Left renal cortex interstitium (tissue), 4 donors: ENCODE results near the gene BTF3L4. TPM values are rescaled to one million over a fixed set of nuclear protein-coding genes. Genes with fewer than 3 reads are reported as not detected.

ENCODE experiments used
- DNase-seq, 4 donors: peaks; one replicate each; pipeline ENCODE4 v3.0.0-alpha.2; 2013; ENCODE audit warnings: low read depth in 4 of 4, low spot score in 2 of 4, missing footprints in 1 of 4
- polyA plus RNA-seq, 4 donors: library from polyadenylated mRNA; unstranded; fragments of 120-200 nt; gene quantifications; one replicate each; pipeline ENCODE4 v1.2.1, GENCODE V29; 2013; ENCODE audit not compliant: insufficient read length in 4 of 4

Gene BTF3L4
- polyA plus RNA-seq, 4 donors: 75.0 to 90.3 (median 80.1) TPM

GRCh38 chr1:52122384-52122783, 66.3 kb downstream of the BTF3L4 start:
- DNase-seq: no peak

DNA sequence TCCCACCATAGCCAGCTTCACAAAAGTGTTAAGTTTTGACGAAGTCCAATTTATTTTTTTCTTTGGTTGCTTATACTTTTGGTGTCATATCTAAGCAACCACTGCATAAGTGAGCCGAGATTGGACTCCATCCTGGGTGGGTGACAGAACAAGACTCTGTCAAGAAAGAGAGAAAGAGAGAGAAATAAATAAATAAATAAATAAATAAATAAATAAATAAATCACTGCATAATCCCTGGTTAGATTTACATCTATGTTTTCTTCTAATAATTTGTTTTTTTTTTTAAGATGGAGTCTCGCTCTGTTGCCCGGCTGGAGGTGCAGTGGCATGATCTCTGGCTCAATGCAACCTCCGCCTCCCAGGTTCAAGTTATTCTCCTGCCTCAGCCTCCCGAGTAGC, 67.5 kb downstream of the BTF3L4 start:
- no peak for DNase-seq

GRCh38 chr1:52125736-52126359, 69.8 kb downstream of the BTF3L4 start:
- no peak for DNase-seq

DNA sequence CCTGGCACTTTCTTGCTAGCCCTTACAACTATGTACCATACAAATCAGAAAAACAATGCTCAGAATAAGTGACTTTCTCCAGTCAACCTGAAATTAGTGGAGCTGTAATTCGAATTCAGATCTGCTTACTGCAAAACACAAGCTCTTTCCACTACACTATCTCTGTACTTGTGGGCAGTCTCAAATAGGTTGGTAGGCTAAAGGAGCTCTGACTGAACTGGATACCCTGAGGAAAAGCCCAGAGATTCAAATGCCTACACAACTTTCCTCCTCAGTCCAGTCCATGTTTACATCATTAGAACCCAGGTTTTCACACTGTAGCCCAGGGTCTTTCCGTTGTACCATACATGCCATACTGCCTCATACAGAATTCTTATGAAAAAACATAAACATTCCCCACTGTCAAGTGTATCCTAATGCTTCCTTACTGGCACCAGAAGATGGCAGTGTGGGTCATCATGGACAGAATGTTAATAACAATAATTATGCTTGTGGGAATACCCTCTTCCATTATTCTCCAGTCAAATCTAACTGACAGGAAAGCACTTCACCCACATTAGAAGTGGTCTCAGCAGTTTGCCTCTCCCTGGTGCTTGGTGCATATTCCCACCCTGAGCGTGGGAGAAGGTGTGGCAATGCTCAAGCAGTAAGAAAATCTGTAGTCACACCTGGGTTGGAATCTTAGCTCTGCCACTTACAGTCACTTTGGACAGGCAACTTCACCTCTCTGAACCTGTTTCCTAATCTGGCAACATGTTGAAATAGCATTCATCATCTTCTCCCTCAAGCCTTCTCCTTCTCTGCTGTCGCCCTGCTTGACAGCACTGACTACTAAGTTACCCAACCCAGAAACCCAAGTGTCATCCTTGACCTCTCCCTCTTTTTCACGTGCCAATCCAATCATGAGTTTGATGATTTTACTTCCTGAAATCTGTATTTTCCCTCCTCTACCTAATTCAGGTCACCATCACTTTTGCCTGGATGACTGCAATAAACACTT, 71.4 kb downstream of the BTF3L4 start:
- DNase-seq: peak in 2 of 4 donors; percentile 24 to 43

- no peak for DNase-seq
These were observed 83.9 kb downstream of the BTF3L4 start for GRCh38 chr1:52139817-52140540.

Other genes with a start within 250 kb of the BTF3L4 start
- gene NRDC, start 177.6 kb upstream of the BTF3L4 start, polyA plus RNA-seq: 100 to 1,000 TPM; 104 to 175 (median 136) TPM
- 1 to 10 TPM; 3.7 to 5.9 (median 4.9) TPM for gene RAB3B, start 65.6 kb upstream of the BTF3L4 start, polyA plus RNA-seq
- gene KTI12, start 22.5 kb upstream of the BTF3L4 start, polyA plus RNA-seq: 1 to 10 TPM; 5.6 to 7.8 (median 6.7) TPM
- gene TXNDC12, start 1.1 kb upstream of the BTF3L4 start, polyA plus RNA-seq: 10 to 100 TPM; 67.1 to 93.7 (median 74.4) TPM
- 10 to 100 TPM; 32.2 to 36.9 (median 34.3) TPM for gene ZFYVE9, start 85.8 kb downstream of the BTF3L4 start, polyA plus RNA-seq